Mesenchymal stem cell (in vitro differentiated cells and primary cell): ENCODE data around the gene LRP1B.

Source experiments
- DNase-seq: peaks from one replicate; pipeline ENCODE4 v3.0.0-alpha.2; 2013
- H2AFZ ChIP-seq: one replicate; pipeline ENCODE4 v1.6.1; 2013; ENCODE audit warnings: low read depth, mild to moderate bottlenecking, control low read depth, inconsistent platforms, low read length, moderate library complexity
- H2AK5ac ChIP-seq: 2 replicates; pipeline ENCODE4 v1.6.1; 2013; ENCODE audit warnings: low read length, moderate library complexity, mild to moderate bottlenecking, inconsistent platforms; ENCODE audit not compliant: severe bottlenecking
- H2BK120ac ChIP-seq: one replicate; pipeline ENCODE4 v1.6.1; 2013; ENCODE audit warnings: low read depth, mild to moderate bottlenecking, inconsistent platforms, low read length, moderate library complexity
- H2BK12ac ChIP-seq, 2 experiments: one replicate each; pipeline ENCODE4 v1.6.1; 2013; ENCODE audit warnings: inconsistent platforms in 2 of 2, low read length in 2 of 2, mild to moderate bottlenecking in 2 of 2, moderate library complexity in 2 of 2, control low read depth in 1 of 2
- H2BK15ac ChIP-seq: one replicate; pipeline ENCODE4 v1.6.1; 2013; ENCODE audit warnings: mild to moderate bottlenecking, low read depth, inconsistent platforms; ENCODE audit not compliant: poor library complexity, severe bottlenecking
- H2BK5ac ChIP-seq: 2 replicates; pipeline ENCODE4 v1.6.1; 2013; ENCODE audit warnings: low read depth, mild to moderate bottlenecking, low read length, control low read depth, inconsistent platforms; ENCODE audit not compliant: poor library complexity, severe bottlenecking
- H3K14ac ChIP-seq, 2 experiments: one replicate each; pipeline ENCODE4 v1.6.1; 2013; ENCODE audit warnings: inconsistent platforms in 2 of 2, low read length in 2 of 2, control low read depth in 1 of 2, mild to moderate bottlenecking in 1 of 2, moderate library complexity in 1 of 2
- H3K18ac ChIP-seq, 2 experiments: one replicate each; pipeline ENCODE4 v1.6.1; 2013; ENCODE audit warnings: inconsistent platforms in 2 of 2, low read length in 2 of 2, control low read depth in 1 of 2, low read depth in 1 of 2, mild to moderate bottlenecking in 1 of 2
- H3K23ac ChIP-seq, 2 experiments: one replicate each; pipeline ENCODE4 v1.6.1; 2013; ENCODE audit warnings: inconsistent platforms in 2 of 2, low read length in 2 of 2, mild to moderate bottlenecking in 2 of 2, moderate library complexity in 2 of 2, control low read depth in 1 of 2
- H3K27ac ChIP-seq: 2 replicates; pipeline ENCODE4 v1.5.1; 2013; ENCODE audit warnings: mild to moderate bottlenecking, moderate library complexity, low read length, control low read depth, inconsistent platforms; ENCODE audit not compliant: poor library complexity, severe bottlenecking
- H3K27me3 ChIP-seq, 2 experiments: 2 replicates each; pipeline versions ENCODE4 v1.6.1 to v1.7.0; 2013; ENCODE audit warnings: low read length in 2 of 2, mild to moderate bottlenecking in 2 of 2, moderate library complexity in 2 of 2, control low read depth in 1 of 2, inconsistent platforms in 1 of 2; ENCODE audit not compliant: control insufficient read depth in 1 of 2, insufficient read depth in 1 of 2
- H3K36me3 ChIP-seq, 2 experiments: 2 replicates each; pipeline versions ENCODE4 v1.6.1 to v1.7.0; 2013; ENCODE audit warnings: low read length in 2 of 2, control low read depth in 1 of 2, inconsistent platforms in 1 of 2, low read depth in 1 of 2, mild to moderate bottlenecking in 1 of 2; ENCODE audit not compliant: insufficient read depth in 2 of 2, control insufficient read depth in 1 of 2
- H3K4ac ChIP-seq, 2 experiments: one replicate each; pipeline ENCODE4 v1.6.1; 2013; ENCODE audit warnings: inconsistent platforms in 2 of 2, low read length in 2 of 2, mild to moderate bottlenecking in 2 of 2, moderate library complexity in 2 of 2, control low read depth in 1 of 2, low read depth in 1 of 2
- H3K4me1 ChIP-seq: 2 replicates; pipeline ENCODE4 v1.6.1; 2013; ENCODE audit warnings: low read depth, low read length, control low read depth; ENCODE audit not compliant: control insufficient read depth, insufficient read depth
- H3K4me2 ChIP-seq: 2 replicates; pipeline ENCODE4 v1.6.1; 2013; ENCODE audit warnings: low read length, mild to moderate bottlenecking, inconsistent platforms; ENCODE audit not compliant: poor library complexity, severe bottlenecking
- H3K4me3 ChIP-seq, 2 experiments: 2 replicates each; pipeline versions ENCODE4 v1.5.1 to v1.7.0; 2013; ENCODE audit warnings: low read length in 2 of 2, mild to moderate bottlenecking in 2 of 2, control low read depth in 1 of 2, low read depth in 1 of 2; ENCODE audit not compliant: insufficient read depth in 1 of 2
- H3K79me1 ChIP-seq: replicated peaks from 2 replicates; pipeline ENCODE4 v1.6.1; 2013; ENCODE audit warnings: mild to moderate bottlenecking, control low read depth, low read length, inconsistent platforms; ENCODE audit not compliant: poor library complexity, severe bottlenecking
- H3K9ac ChIP-seq: 2 replicates; pipeline ENCODE4 v1.7.0; 2013; ENCODE audit warnings: mild to moderate bottlenecking, low read length, moderate library complexity
- H3K9me3 ChIP-seq: 2 replicates; pipeline ENCODE4 v1.7.0; 2013; ENCODE audit warnings: mild to moderate bottlenecking, low read length; ENCODE audit not compliant: control insufficient read depth
- H4K8ac ChIP-seq: one replicate; pipeline ENCODE4 v1.6.1; 2013; ENCODE audit warnings: inconsistent platforms, mild to moderate bottlenecking, low read length, moderate library complexity
- H4K91ac ChIP-seq: one replicate; pipeline ENCODE4 v1.6.1; 2013; ENCODE audit warnings: mild to moderate bottlenecking, low read length, inconsistent platforms
- WGBS: methylation state at CpG from one replicate; pipeline ENCODE4 v1.1.7; 2013; ENCODE audit warnings: mixed read lengths; 5-methylcytosine and 5-hydroxymethylcytosine counted together

LRP1B gene

DNA sequence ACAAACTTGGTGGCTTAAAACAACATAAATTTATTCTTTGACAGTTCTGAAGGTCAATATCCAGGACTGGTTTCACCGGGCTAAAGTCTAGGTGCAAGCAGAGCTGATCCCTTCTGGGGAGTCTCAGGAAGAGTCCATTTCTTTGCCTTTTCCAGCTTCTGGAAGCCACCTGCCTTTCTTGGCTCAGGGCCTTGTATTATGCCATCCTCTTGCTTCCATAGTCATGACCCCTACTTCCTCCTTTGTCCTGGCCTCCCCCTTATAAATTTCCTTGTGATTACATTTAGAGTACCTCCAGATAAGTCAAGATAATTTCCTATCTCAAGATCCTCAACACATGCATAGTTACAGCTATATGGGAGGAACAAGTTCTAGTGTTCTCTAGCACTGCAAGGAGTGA is 1089.5 kb downstream of the LRP1B start:
- no peak overlapping the region for H3K4me2 ChIP-seq
- H4K91ac ChIP-seq = no peak overlapping the region
- H3K9ac ChIP-seq = no peak overlapping the region
- WGBS = 92% methylated on average over 1 of the region's 1 CpG
- H2BK120ac ChIP-seq = no peak overlapping the region
- no peak overlapping the region for H2AFZ ChIP-seq
- H3K4ac ChIP-seq = no peak overlapping the region
- no peak overlapping the region for H3K4me3 ChIP-seq
- no peaks in the 10 kb centered on the region for H3K79me1 ChIP-seq
- no peak overlapping the region for H3K27ac ChIP-seq
- H2BK12ac ChIP-seq = no peak overlapping the region
- H4K8ac ChIP-seq = no peak overlapping the region
- H3K23ac ChIP-seq = no peak overlapping the region
- H2BK15ac ChIP-seq = no peak overlapping the region
- H3K18ac ChIP-seq = no peak overlapping the region
- no peak overlapping the region for H2AK5ac ChIP-seq
- DNase-seq = no peak
- no peaks in the 10 kb centered on the region for H3K9me3 ChIP-seq
- H3K4me1 ChIP-seq = no peaks in the 10 kb centered on the region
- H3K14ac ChIP-seq = no peak overlapping the region
- no peak overlapping the region for H2BK5ac ChIP-seq
- no peaks in the 10 kb centered on the region for H3K27me3 ChIP-seq
- no peaks in the 10 kb centered on the region for H3K36me3 ChIP-seq

DNA sequence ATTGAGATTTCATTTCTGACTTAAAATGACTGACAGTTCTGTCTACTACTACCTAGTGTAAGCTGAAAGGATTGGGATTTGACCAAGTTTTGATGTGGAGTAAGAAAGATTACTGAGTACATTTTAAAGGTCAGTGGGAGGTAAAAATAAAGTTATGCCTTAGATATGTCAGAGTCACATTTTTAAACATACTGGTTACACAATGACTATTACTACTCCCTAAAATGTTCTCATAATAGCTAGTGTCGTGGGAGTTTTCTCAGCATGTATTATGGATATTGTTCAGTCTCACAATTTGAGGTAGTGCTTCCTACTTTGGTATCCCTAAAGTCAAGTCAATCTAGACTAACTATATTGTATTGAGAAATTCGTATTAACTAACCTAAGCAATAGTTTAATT is 1092.5 kb downstream of the LRP1B start:
- no CpG with 5 or more reads among the region's 2 CpGs for WGBS
- no peak overlapping the region for H2BK120ac ChIP-seq
- no peaks in the 10 kb centered on the region for H3K9me3 ChIP-seq
- H2BK12ac ChIP-seq = no peak overlapping the region
- no peak overlapping the region for H3K4me2 ChIP-seq
- no peak overlapping the region for H4K91ac ChIP-seq
- no peak overlapping the region for H3K18ac ChIP-seq
- H3K4ac ChIP-seq = no peak overlapping the region
- no peaks in the 10 kb centered on the region for H3K79me1 ChIP-seq
- H2AK5ac ChIP-seq = no peak overlapping the region
- H3K9ac ChIP-seq = no peak overlapping the region
- no peaks in the 10 kb centered on the region for H3K36me3 ChIP-seq
- no peak overlapping the region for H2BK15ac ChIP-seq
- no peak overlapping the region for H2AFZ ChIP-seq
- no peak overlapping the region for H3K23ac ChIP-seq
- no peak overlapping the region for H4K8ac ChIP-seq
- no peak overlapping the region for H3K4me3 ChIP-seq
- H3K27me3 ChIP-seq = no peaks in the 10 kb centered on the region
- H3K14ac ChIP-seq = no peak overlapping the region
- no peak overlapping the region for H2BK5ac ChIP-seq
- no peak overlapping the region for H3K27ac ChIP-seq
- DNase-seq = no peak
- H3K4me1 ChIP-seq = no peaks in the 10 kb centered on the region

DNA sequence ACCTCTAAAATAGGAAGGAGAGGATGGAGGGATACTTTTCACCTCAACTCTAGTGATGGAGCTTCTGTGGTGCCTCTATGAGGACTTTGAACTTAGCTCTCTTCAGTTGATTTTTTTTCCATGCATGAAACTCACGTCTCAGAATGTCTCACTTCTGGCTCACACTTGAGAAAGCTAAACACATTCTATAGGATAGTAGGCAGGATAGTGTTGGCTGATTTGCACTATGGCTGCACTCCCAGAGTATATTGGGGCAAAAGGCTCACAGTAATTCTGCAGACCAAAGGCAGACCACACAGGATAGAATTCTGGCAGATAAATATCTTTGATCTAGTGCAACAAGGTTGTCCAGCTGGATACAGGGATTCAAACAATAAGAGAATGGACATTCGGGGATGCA is 1093.5 kb downstream of the LRP1B start:
- Histone ChIP-seq H3K4me3 (no peak overlapping the region), H2AK5ac (no peak overlapping the region), H4K8ac (no peak overlapping the region), H3K18ac (peak overlapping the region in 1 of 2 experiments; percentile 50), H3K14ac (no peak overlapping the region), H3K27me3 (no peaks in the 10 kb centered on the region), H4K91ac (no peak overlapping the region), H3K9me3 (no peaks in the 10 kb centered on the region), H3K36me3 (no peaks in the 10 kb centered on the region), H2BK15ac (no peak overlapping the region), H3K79me1 (no peaks in the 10 kb centered on the region), H3K4me2 (no peak overlapping the region), H2AFZ (no peak overlapping the region), H2BK120ac (no peak overlapping the region), H3K23ac (no peak overlapping the region), H3K4ac (peak overlapping the region in 1 of 2 experiments; percentile 55), H2BK12ac (no peak overlapping the region), H3K4me1 (no peaks in the 10 kb centered on the region), H3K27ac (no peak overlapping the region), H2BK5ac (no peak overlapping the region), H3K9ac (no peak overlapping the region)
- 82% methylated on average over 2 of the region's 2 CpGs for WGBS
- DNase-seq = no peak

GRCh38 chr2:141035846-141036420 is 1094.9 kb downstream of the LRP1B start:
- Histone ChIP-seq H3K14ac (no peak overlapping the region), H3K18ac (peak overlapping the region in 1 of 2 experiments; percentile 93)

More at GRCh38 chr2:141035846-141036420, 1094.9 kb downstream of the LRP1B start:
- no peak overlapping the region for H2AFZ ChIP-seq
- H3K36me3 ChIP-seq = no peaks in the 10 kb centered on the region
- WGBS = 8% methylated on average over 3 of the region's 4 CpGs
- no peaks in the 10 kb centered on the region for H3K79me1 ChIP-seq
- H3K27ac ChIP-seq = no peak overlapping the region
- H4K8ac ChIP-seq = no peak overlapping the region
- no peak overlapping the region for H2AK5ac ChIP-seq
- H3K4me2 ChIP-seq = no peak overlapping the region
- H2BK12ac ChIP-seq = no peak overlapping the region
- H3K9me3 ChIP-seq = no peaks in the 10 kb centered on the region
- no peak overlapping the region for H3K23ac ChIP-seq
- no peak overlapping the region for H4K91ac ChIP-seq
- DNase-seq = peak; percentile 68
- no peaks in the 10 kb centered on the region for H3K27me3 ChIP-seq
- H3K9ac ChIP-seq = no peak overlapping the region
- H2BK120ac ChIP-seq = no peak overlapping the region
- H3K4me3 ChIP-seq = no peak overlapping the region
- no peaks in the 10 kb centered on the region for H3K4me1 ChIP-seq
- H3K4ac ChIP-seq = peak overlapping the region in 1 of 2 experiments; percentile 89
- no peak overlapping the region for H2BK5ac ChIP-seq
- no peak overlapping the region for H2BK15ac ChIP-seq
